Measurements from ENCODE around the gene SLC38A4.

SLC38A4 gene

GRCh38 chr12:46801293-46801692 lies 24.5 kb downstream of the SLC38A4 start:
- no peak for TF ChIP-seq REST (IDR thresholded peaks at IDR 0.05; ENCODE audit: insufficient read depth in 1 of 2, low read depth in 2 of 2, low read length in 2 of 2)

- no peak for TF ChIP-seq TAF1 (IDR thresholded peaks at IDR 0.05; ENCODE audit: borderline replicate concordance, insufficient read depth, low read length)
- no peak for TF ChIP-seq REST (IDR thresholded peaks at IDR 0.05; ENCODE audit: insufficient read depth in 1 of 2, low read depth in 2 of 2, low read length in 2 of 2)
- TF ChIP-seq SIN3A (IDR thresholded peaks at IDR 0.05; ENCODE audit: borderline replicate concordance, insufficient read depth, low read length): no peak
- no peak for TF ChIP-seq FOXP2 (optimal IDR thresholded peaks at IDR 0.05; ENCODE audit: borderline replicate concordance, extremely low read depth, extremely low read length, insufficient read depth)
These were observed 25.6 kb downstream of the SLC38A4 start for GRCh38 chr12:46800160-46800559.

GRCh38 chr12:46798648-46799047 lies 27.1 kb downstream of the SLC38A4 start:
- TF ChIP-seq REST (IDR thresholded peaks at IDR 0.05; ENCODE audit: insufficient read depth in 1 of 2, low read depth in 2 of 2, low read length in 2 of 2): no peak
- no peak for TF ChIP-seq TAF1 (IDR thresholded peaks at IDR 0.05; ENCODE audit: borderline replicate concordance, insufficient read depth, low read length)
- TF ChIP-seq SIN3A (IDR thresholded peaks at IDR 0.05; ENCODE audit: borderline replicate concordance, insufficient read depth, low read length): no peak
- no peak for TF ChIP-seq FOXP2 (optimal IDR thresholded peaks at IDR 0.05; ENCODE audit: borderline replicate concordance, extremely low read depth, extremely low read length, insufficient read depth)

GRCh38 chr12:46798056-46798455 lies 27.7 kb downstream of the SLC38A4 start:
- no peak for TF ChIP-seq TAF1 (IDR thresholded peaks at IDR 0.05; ENCODE audit: borderline replicate concordance, insufficient read depth, low read length)

- TF ChIP-seq TAF1 (IDR thresholded peaks at IDR 0.05; ENCODE audit: borderline replicate concordance, insufficient read depth, low read length) (no peak), REST (IDR thresholded peaks at IDR 0.05; ENCODE audit: insufficient read depth in 1 of 2, low read depth in 2 of 2, low read length in 2 of 2) (no peak), SIN3A (IDR thresholded peaks at IDR 0.05; ENCODE audit: borderline replicate concordance, insufficient read depth, low read length) (no peak), FOXP2 (optimal IDR thresholded peaks at IDR 0.05; ENCODE audit: borderline replicate concordance, extremely low read depth, extremely low read length, insufficient read depth) (no peak), POLR2AphosphoS5 (IDR thresholded peaks at IDR 0.05; ENCODE audit: low read depth, low read length) (no peak)
These were observed 29.8 kb downstream of the SLC38A4 start for GRCh38 chr12:46795988-46796387.

Measured in PFSK-1 (cell line).